NCI-H1105 (cell line): Measurements from ENCODE around the gene SMARCAL1.
A peak's percentile ranks its signal among the peaks of the same experiment; 100 is the strongest.

Source experiments
- DNase-seq: peaks from one replicate; lab custom pipeline; 2025; lab: John Stamatoyannopoulos, UW

SMARCAL1 gene

DNA sequence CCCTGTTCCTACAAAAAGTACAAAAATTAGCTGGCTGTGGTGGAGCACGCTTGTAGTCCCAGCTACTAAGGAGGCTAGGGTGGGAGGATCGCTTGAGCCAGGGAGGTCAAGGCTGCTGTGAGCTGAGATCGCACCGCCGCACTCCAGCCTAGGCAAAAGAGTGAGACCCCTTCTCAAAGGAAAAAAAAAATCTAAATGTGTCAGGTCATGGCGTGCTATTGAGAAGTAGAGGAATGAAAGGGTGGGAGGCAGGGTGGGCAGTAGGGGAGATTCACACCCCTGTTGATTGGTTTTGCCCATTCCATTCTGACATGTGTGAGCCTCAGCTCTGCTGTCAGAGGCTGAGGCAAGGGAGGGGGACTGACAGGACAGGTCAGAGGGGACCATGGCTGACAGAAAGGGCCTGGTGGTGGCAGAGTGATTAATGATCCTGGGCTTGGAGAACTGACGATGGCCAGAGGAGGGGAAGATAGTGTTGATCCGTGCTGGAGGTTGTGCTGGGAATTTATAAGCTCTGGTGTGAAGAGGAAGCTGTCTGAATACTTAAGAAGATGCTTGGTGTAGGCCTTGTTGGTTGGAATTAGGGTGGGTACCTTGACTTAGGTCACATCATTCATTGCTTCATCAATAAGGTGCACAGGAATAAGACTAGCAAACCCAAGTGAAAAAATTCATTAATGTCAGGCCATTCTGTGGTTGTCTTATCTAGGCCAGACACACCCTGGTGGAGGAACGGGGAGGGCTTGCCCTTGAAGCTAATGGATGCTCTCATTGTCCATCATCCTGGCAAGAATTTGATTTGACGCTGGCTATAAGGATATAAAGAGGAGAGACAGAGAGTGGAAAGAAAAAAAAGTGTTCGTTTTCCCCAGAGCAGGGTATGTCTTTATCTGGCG, 19.1 kb upstream of the SMARCAL1 start:
- no peak for DNase-seq

DNA sequence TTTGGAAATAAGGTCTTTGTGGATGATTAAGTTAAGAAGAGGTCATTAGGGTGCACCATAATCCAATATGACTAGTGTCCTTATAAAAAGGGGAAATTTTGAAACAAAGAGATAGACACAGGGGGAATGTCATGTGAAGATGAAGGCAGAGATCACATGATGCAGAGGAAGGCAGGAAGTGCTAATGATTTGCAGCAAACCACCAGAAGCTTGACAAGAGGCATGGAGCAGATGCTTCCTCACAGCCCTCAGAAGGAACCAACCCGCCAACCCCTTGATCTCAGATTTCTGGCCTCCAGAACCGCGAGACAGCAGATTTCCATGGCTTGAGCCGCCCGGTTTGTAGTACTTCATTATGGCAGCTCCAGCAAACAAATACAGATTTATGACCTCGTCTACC, 17.4 kb upstream of the SMARCAL1 start:
- DNase-seq = no peak

DNA sequence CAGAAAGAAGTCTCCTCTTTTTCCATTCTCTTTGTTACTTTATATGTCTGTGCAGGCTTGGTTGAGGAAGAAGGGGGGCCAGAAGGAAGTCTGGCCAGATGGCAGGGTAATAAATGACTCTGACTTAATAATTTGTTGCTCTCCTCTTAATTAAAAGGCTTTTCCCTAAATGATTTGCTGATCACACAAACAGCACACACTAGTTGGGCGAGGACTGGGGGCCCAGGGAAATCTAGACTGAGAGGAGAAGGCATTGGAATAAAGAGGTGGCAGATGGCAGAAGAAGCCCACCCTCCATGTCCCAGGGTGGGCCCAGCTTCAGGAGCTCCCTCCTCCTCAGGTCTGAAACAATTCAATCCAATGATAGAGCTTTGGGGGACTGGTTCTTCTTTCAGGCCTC, 12.7 kb upstream of the SMARCAL1 start:
- no peak for DNase-seq

DNA sequence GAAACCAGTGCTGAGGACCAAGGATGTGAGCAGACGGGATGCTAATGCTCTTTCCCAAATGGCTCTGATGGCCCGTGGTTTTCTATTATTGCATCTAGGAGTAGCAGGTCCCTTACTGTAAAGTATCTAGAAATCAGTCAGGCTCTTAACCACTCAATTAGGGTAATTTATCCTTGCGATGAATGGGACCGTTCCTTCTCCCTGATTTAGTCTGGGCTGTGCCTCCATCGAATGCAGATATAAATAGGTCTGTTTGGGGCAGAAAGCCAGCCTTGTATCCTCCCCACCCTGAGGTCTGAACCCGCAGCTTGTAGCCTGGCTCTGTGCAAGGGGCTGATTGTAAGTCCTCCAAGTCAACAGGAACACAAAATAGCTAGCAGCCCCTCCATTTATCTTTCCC, 9.5 kb upstream of the SMARCAL1 start:
- DNase-seq = no peak

DNA sequence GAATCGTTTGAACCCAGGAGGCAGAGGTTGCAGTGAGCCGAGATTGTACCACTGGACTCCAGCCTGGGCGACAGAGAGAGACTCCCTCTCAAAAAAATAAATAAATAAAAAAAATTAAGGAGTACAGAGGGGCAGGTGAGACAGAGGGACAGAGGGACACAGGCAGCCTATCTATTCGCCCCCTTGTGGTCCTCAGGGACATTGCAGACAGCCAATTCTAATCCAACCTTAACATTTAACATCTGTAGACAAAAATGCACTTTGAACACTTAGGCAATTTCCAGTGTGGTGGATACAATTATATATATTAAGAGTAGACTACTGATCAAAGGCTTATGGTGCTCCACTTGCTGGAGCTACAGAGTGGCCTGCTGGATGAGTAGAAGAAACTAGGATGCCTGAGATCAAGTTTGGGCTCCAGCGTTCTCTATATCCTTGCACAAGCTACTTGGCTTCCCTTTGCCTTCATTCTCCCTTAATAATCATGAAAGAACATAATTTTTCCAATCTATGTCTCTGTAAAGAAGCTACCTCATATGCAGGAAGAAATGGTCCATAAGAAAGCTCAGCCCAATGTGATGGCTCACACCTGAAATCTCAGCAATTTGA, 8.2 kb upstream of the SMARCAL1 start:
- DNase-seq = peak; percentile 5

DNA sequence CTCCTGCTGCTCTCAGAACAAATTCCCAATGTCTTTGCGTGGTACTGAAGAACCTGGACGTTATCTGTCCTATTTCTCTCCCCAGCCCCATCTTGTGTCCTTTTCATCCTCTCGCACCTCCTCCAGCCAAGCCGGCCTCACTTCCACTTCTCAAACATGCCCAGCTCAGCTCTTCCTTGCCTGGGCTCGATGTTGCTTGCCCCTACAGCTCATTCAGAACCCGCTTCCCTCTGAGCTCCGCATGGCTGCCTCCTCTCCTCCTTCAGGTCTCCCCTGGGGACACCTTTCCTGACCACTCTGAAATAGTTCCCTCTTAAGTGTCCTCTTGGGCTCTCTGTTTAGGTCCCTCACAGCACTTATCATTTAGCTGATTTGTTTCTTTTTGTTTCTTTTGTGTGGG, 6.7 kb upstream of the SMARCAL1 start:
- no peak for DNase-seq

DNA sequence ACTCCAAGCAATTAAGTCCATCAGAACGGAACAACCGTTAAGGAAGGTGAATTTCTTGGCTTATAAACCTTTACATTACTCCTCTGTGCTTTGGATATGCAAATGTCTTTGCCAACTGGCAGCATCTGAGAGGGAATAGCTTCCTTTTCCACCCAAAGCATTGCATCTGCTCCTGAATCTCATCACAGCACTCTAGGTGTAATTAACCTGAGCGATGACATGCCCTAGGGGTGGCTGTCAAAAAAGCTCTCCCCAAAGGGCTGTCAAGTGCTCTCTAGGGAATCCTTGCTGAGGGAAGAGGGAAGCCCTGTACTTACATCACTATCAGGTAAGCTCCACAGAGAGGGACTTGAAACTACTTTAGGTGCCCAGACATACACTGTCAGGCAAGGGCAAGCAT, 5.5 kb upstream of the SMARCAL1 start:
- peak; percentile 15 for DNase-seq

DNA sequence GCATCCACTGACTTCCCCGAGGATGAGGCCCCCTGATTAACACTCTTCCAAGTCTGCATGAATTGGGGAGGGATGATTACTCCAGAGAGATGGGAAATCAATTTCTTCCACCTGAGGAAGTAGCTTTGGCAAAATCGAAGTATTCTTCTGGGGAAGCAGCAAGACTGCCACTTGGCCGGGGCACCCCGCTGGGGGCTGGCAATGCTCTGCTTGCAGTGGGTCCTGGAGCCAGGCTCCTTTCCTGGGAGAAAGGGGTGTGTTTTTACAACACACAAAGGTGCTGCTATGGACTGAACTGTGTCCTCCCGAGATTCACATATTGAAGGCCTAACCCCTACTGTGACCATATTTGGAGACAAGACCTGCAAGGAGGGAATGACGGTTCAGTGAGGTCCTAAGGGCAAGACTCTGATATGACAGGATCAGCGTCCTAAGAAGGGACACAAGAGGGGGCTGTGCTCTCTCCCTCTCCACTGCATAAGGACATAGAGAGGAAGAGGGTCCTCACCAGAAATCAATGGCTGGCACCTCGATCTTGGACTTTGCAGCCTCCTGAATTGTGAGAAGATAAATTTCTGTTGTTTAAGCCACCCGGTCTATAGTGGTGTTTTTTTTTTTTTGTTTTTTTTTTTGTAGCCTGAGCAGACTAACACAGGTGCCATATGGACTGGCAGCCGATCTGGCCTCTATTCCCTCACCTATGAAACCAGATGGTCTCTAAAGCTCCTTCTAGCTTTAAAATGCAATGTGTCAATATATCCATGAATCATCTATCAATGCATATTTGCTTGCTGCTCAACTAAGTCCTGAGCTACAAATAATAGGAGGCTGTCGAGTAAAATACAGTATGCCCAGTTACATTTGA, 3.6 kb upstream of the SMARCAL1 start:
- DNase-seq = no peak

DNA sequence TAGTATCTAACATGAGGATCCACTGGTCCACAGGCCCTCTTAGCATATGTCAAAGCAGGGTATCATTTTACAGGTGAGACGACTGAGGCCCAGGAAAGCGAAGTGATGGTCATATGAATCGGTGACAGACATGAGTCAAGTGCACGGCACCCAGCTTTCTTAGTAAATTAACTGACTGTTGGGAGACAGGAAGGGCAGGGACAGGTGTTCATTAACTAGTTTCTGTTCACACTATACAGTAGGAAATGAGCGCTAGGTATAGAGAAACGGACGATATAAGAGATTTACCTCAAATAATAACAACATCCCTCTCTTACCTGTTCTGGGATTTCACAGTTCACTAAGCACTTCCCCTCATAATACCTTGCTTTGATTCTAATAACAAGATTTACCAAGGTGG, 1.7 kb upstream of the SMARCAL1 start:
- no peak for DNase-seq

DNA sequence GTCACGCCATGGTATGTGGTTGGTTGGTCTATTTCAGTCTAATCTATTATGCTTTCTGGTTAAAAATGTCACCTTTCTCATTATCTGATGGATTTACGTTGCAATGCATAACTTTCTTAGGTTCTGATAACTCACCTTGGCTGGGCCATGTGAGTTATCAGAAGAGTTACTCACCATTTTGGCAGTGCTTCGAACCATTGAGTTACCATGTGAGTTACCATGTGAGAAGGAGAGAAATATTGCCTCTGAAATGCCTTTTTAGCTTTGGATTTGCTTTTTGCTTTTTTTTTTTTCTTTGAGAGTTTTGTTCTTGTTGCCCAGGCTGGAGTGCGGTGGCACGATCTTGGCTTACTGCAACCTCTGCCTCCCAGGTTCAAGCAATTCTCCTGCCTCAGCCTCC, 1.6 kb downstream of the SMARCAL1 start:
- no peak for DNase-seq

DNA sequence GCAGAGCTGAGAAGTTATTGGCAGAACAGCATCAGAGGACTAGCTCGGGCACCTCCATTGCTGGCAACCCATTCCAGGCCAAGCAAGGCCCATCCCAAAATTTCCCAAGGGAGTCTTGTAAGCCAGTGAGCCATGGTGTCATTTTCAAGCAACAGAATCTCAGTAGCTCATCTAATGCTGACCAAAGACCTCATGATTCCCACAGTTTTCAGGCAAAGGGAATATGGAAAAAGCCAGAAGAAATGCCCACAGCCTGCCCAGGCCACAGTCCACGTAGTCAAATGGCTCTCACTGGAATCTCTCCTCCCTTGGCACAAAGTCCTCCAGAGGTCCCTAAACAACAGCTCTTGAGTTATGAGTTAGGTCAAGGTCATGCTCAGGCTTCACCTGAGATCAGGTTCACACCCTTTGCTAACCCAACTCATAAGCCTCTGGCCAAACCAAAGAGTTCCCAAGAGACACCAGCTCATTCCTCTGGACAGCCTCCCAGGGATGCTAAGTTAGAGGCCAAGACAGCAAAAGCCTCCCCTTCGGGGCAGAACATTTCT, 2.6 kb downstream of the SMARCAL1 start:
- DNase-seq = no peak

DNA sequence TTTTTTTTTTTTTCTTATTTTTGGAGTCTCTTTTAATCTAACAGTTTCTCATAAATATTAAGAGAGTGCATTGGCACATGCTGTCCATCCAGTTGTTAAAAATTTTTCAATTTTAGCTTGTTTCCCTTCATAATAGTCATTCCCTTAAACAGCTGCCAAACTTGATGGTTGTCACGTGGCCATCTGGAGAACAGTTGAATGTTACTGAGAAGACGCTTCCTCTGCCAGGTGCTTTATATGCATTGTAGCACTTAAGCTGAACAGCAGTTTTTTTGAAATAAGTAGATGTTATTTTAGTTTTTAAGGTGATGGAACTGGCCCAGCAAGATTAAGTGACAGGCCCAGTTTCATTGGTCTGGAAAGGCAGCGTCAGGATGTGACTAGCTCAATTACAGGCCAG, 3.3 kb downstream of the SMARCAL1 start:
- no peak for DNase-seq

DNA sequence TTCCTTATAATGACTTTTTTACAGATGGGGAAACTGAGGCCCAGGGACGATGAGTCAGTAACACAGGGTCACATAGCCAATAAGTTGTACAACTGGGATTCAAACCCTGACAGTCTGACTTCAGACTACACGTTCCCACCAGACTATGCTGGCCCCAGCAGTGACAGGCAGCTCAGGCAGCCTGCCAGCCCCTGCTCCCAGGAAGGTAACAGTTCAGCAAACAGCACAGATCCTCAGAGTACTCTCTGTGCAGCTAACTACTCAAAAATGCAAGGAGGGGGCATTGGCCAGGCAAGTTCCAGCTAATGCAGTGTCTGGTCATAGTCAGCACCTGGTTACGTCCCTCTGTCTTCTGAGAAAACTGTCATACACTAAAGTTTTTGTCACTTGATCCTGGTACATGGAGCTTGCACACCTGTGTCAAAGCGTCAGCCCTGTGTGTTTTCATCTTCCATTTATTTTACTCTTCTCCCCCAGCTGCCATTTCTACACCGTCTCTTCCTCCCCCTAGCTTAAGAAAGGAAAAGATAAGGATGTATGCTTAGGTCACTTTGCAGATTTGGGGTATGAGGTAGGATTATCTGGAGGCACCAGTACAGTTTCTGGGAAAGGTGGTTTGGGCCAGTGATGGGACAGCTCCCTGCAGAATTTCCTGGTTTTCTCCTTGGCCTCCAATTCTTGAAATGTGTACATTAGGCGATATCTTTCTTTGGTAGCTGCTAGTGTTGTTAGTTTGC, 4.5 kb downstream of the SMARCAL1 start:
- DNase-seq = no peak

DNA sequence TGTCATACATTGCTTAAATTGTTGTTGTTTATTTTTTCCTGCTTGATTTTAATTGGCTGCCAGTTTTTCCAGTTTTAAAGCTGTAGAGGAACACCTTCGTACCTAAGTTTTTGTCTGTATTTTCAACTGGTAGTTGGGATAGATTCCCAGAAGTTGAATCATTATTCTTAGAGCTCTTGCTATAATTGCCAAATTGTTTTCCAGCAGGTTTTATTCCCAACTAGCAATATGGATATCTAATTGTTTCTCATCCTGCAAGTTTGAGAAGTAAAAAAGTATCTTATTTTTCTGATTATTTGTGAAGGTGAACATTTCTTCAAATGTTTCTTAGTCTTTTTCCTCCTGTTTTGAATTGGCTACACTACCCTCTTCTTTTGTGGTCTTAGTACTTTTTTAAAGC, 6.7 kb downstream of the SMARCAL1 start:
- DNase-seq = no peak

DNA sequence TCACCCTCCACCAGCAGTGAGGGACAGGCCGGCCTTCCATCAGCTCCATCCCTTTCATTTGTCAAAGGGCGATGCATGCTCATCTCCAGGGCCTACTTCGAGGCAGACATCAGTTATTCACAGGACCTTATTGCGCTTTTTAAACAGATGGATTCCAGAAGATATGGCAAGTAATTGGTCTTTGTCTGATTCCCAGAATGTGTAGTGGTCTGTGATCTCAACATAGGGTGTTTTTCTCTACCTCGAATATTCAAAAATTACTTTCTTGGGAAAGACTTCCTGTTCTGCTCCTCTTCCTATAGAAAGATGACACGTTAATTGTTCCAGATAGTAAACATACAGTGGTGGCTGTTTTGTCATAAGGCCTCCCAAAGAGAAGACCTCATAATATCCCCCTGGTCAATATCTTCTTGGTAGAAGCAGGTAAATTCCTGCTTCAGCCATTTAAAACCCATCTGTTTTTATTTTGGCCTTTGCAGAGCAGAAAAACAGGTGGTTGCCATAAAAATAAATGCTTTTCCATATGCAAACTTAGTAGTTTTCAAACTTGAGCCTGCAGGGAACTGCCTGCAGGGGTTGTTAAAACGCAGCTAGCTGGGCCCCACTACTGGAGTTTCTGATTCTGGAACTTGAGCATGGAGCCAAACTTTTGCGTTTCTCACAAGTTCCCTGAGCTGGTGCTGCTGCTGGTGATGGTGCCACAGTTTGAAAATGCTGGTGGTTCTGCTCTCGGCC, 8.2 kb downstream of the SMARCAL1 start:
- no peak for DNase-seq

DNA sequence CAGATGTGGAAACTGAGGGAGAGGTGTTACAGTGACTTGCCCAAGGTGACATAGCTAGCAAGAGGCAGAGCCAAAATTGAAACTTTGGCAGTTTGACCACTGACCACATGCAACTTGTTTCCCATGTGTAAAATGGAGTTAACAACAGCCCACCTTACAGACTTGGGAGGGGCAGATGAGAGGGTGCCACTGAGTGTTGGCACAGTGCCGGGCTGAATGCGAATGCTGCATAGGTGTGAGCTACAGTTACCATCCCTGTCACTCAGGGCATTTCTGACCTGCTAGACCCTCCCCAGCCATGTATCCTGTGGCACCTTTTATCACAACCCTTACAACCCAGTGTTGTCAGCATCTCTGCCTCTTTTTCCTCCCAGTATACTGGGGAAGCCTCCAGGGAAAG, 10.8 kb downstream of the SMARCAL1 start:
- no peak for DNase-seq

DNA sequence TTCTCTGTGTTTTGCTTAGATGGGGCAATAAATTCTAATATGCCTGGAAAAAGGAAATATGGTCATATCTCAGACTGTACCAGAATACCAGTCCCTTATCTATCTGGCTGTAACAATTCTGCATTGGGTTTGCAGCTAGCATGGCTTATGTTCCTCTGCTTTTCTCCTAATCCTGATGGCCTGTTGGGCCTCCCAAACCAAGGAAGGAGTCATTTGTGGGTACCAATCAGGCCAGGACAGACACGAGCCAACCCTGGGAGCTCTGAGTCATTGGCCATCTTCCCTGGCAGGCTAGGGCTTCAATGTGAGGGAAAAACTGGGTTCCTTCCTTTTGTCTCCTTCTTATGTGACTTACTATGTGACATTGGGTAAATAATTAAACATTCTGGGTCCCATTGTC, 12.0 kb downstream of the SMARCAL1 start:
- no peak for DNase-seq

DNA sequence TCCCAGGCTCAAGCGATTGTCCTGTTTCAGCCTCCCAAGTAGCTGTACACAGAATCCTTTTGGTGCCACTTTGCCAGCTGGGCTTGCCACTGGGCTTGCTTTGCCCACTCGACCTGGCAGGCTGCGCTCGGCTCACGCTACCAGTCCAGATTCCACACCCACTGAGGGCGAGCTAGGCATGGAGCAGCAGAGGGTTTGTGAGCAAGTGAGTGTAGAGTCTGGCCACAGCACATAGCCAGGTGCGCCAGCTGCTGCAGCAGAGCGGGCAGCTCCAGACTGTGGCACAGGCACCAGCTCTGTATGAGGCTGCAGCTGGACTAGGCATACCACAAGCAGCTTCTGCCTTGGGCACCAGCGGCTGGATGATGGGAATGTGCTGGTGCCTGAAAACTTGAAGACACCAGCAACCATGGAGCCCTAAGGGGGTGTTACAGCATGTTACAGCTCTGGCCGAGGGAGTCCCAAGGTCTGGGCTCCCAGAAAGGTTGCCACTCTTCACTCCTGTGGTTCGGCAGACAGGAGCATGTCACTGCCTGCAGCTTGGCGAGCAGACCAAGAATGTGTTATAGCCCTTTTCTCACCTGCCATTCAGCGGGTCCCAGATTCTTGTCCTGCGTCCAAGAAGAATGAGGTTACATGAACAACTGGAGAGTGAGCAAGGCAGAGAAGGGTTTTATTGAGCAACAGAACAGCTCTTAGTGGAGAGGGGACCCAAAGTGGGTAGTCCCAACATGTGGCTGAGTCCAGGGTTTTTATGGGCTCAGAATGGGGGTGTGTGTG, 12.9 kb downstream of the SMARCAL1 start:
- DNase-seq = no peak

DNA sequence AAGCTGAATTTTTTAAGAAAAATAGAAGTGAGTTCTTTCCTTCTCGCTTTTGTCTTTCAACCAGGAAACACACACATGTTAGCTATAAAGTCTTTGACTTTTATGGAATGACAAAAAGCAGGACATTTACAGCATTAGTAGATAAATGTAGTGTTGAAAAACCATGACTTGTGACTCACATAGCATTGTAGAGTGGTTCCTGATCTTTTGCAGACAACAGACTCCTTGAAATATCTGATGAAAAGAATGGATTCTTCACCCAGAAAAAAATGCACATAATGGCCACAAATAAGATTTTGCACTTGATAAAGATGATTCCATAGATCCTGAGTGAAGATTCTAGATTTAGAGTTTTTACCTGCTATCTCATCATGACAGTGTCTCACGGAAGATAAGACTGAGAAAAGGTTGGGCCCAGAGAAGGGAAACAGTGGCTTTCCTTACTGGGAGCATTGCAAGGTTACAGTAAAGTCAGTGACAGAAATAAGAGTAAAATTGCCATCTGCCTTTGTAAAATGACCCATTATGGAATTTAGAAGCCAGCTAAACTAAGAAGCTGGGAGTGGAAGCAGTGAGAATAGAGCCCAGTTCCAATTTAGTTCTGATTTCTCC, 14.0 kb downstream of the SMARCAL1 start:
- no peak for DNase-seq

DNA sequence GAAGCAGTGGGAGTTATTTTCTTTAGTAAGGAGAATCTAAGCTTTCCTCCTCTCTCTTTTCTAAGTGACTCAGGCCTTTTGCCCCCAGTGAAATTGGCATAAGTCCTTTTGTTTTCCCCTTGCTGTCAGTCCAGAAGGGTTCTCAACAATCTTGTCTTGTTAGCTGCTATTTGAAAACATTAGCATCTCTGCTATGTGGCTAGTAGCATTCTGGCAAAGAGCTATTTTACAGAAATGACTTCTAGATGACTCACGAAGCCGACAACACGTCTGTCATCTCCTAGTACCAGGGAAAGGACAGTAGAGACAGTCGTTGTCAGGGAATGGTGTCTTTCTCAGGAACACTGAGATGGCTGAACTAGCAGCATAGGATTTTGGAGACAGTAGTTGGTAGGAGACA, 14.7 kb downstream of the SMARCAL1 start:
- DNase-seq = no peak
